ENCODE data around the gene TRMT1L. TPM values are rescaled to one million over a fixed set of nuclear protein-coding genes. Genes with fewer than 3 reads are reported as not detected.

TRMT1L gene
- total and polyA plus RNA-seq, 8 donors = 2.9 to 11.1 (median 6.5) TPM

DNA sequence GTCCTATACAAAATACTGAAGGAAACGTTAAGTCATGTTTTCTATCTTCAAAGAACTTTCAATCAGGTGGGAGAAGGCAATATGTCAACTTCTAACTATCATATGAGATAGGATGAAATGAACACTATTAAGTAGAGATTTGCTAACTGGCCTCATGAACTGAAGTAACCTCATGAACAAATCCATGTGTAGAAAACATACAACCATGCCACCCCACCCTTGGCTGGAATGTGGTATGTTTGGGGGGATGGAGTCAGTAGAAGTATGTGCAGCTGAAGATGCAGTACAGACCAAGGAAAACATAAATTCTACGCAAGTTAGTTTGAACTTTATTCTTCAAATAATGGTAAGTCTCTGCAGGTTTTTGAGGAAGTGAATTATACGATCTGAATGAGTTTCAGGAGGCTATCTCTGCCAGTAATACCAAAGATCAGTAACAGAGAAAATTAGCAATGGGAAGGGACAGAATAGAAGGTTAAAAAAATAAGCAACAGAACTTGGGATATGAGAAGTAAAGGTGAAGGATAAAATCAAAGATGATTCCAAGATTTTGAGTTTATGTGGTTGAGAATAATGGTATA, 4.5 kb downstream of the TRMT1L start:
- ATAC-seq = no peak
- Histone ChIP-seq H3K4me3 (no peak overlapping the region), H3K27ac (no peak overlapping the region), H3K27me3 (no peaks in the 10 kb centered on the region), H3K9me3 (no peaks in the 10 kb centered on the region), H3K36me3 (peaks cover 0 to 20% (median 0%) of the 10 kb centered on the region in 3 donors), H3K4me1 (peaks cover 8 to 25% (median 19%) of the 10 kb centered on the region in 3 donors)
- no peak for FAIRE-seq
- no peak for DNase-seq
- intact Hi-C loops (cut with DNase I) = no loop called here
- TF ChIP-seq, protein P1, sequence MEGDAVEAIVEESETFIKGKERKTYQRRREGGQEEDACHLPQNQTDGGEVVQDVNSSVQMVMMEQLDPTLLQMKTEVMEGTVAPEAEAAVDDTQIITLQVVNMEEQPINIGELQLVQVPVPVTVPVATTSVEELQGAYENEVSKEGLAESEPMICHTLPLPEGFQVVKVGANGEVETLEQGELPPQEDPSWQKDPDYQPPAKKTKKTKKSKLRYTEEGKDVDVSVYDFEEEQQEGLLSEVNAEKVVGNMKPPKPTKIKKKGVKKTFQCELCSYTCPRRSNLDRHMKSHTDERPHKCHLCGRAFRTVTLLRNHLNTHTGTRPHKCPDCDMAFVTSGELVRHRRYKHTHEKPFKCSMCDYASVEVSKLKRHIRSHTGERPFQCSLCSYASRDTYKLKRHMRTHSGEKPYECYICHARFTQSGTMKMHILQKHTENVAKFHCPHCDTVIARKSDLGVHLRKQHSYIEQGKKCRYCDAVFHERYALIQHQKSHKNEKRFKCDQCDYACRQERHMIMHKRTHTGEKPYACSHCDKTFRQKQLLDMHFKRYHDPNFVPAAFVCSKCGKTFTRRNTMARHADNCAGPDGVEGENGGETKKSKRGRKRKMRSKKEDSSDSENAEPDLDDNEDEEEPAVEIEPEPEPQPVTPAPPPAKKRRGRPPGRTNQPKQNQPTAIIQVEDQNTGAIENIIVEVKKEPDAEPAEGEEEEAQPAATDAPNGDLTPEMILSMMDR (IDR thresholded peaks at IDR 0.05) = no peak
- WGBS, 2 donors = 84 to 87% methylated on average over 3 of the region's 3 CpGs

DNA sequence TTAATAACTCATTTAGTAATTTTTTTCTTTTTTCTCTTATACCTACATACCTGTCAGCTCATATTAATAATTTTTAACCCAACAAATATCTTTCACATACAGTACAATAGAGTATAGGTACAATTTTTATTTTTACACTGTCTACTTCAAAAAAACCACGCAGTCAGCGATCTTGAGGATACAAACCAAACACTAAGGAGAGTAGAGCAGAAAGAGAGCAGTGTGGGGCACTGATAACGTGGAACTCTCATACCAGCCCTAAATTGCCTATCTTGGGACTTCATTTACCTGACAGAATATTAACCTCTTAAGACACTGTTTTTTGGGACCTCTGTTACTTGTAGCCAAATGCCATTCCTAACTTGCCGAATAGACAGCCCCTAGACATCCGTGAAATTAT, 5.5 kb downstream of the TRMT1L start:
- Histone ChIP-seq H3K4me3 (no peak overlapping the region), H3K9me3 (no peaks in the 10 kb centered on the region), H3K27ac (no peak overlapping the region), H3K36me3 (peaks cover 0 to 20% (median 0%) of the 10 kb centered on the region in 3 donors), H3K27me3 (no peaks in the 10 kb centered on the region), H3K4me1 (peaks cover 8 to 25% (median 19%) of the 10 kb centered on the region in 3 donors)
- intact Hi-C loops (cut with DNase I) = no loop called here
- ATAC-seq (no peak), FAIRE-seq (no peak), DNase-seq (no peak)
- WGBS, 2 donors = 93 to 95% methylated on average over 5 of the region's 5 CpGs
- TF ChIP-seq, protein P1 (IDR thresholded peaks at IDR 0.05) = no peak

DNA sequence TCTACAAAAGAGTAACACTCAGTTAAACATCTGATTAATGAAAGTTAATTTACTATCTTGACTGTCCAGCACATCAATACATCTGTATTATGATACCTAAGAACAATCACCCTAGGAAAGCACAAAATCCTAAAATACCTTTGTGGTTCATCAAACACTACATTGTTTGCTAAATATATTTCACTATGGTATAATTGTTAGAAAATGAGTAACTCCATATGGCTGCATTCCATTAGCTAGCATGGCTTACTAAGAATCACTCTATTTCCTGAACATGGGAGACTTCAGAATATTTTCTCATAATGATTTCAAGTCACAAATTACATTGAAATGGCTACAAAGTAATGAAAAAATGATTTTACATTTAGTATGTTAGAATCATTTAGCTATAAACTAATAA, 12.5 kb downstream of the TRMT1L start:
- Histone ChIP-seq H3K27ac (no peak overlapping the region), H3K4me1 (no peaks in the 10 kb centered on the region), H3K36me3 (peaks cover 0 to 15% (median 0%) of the 10 kb centered on the region in 3 donors), H3K27me3 (no peaks in the 10 kb centered on the region), H3K4me3 (no peak overlapping the region), H3K9me3 (no peaks in the 10 kb centered on the region)
- TF ChIP-seq, protein P1 (IDR thresholded peaks at IDR 0.05) = no peak
- ATAC-seq (no peak), DNase-seq (no peak), FAIRE-seq (no peak)
- intact Hi-C loops (cut with DNase I) = no loop called here

DNA sequence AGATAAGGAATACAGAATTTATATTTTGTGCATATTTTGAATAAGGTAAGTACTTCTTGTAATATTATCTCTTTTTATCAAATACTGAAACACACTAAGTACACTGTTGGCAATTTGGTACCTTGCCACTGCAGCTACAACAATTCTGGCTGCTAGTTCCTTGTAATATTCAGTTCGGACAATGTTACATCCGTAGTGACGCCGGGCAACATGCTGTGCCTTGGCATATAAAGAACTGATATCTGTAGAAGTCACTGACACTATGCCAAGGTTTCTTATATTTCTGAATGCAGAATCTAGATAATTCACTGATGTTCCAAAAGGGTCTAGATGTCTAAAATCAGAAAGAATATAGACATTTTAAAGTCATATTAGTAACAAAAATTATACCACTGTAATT, 17.5 kb downstream of the TRMT1L start:
- peaks cover 0 to 17% (median 0%) of the 10 kb centered on the region in 3 donors for H3K36me3 ChIP-seq
- intact Hi-C loops (cut with DNase I) = no loop called here
- FAIRE-seq (no peak), DNase-seq (no peak), ATAC-seq (no peak)
- H3K4me3 ChIP-seq = no peak overlapping the region
- no peaks in the 10 kb centered on the region for H3K9me3 ChIP-seq
- no peak overlapping the region for H3K27ac ChIP-seq
- no peaks in the 10 kb centered on the region for H3K27me3 ChIP-seq
- 94 to 97% methylated on average over 4 of the region's 4 CpGs for WGBS, 2 donors
- TF ChIP-seq, protein P1 (IDR thresholded peaks at IDR 0.05) = no peak
- no peaks in the 10 kb centered on the region for H3K4me1 ChIP-seq

DNA sequence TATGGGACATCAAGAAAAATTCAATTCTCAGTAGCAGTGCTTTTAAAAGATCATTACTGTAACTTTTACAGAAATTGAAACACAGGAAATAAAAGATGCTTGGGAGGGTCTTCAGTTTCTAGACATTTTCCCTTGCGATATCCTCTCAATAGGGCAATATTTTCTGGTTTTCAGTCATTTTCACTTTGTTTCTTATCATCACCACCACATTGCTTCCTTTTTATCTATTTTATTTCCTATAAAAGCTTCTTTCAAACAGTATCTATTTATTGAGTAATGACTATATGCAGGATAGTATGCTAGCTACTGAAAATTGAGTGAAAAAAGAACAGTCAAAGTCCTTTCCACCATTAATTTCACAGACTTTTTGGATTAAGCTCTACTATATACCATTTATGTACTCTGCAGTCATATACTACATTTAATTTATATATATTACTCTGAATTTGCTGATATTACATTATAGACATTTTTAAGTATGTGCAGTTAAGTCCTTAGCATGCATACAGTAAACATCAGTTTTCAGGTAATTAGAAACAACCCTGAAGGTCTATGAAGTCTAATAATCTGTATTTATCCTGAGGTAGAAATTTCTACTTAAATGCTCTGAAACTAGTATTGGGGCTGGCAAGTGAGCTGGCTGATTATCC, 18.7 kb downstream of the TRMT1L start:
- Histone ChIP-seq H3K4me3 (no peak overlapping the region), H3K9me3 (no peaks in the 10 kb centered on the region), H3K36me3 (peaks cover 0 to 11% (median 0%) of the 10 kb centered on the region in 3 donors), H3K27me3 (no peaks in the 10 kb centered on the region), H3K4me1 (no peaks in the 10 kb centered on the region), H3K27ac (no peak overlapping the region)
- ATAC-seq (no peak), FAIRE-seq (no peak), DNase-seq (no peak)
- TF ChIP-seq, protein P1 (IDR thresholded peaks at IDR 0.05) = no peak
- intact Hi-C loops (cut with DNase I) = no loop called here
- WGBS, 2 donors = 97 to 98% methylated on average over 1 of the region's 1 CpG

Measured in pancreas (tissue), 10 donors.